Measurements from ENCODE around the gene BEAN1. TPM values are rescaled to one million over a fixed set of nuclear protein-coding genes. Genes with fewer than 3 reads are reported as not detected.

Gene BEAN1
- polyA plus RNA-seq, 1 of the 3 experiments (the other 2 are of a cell fraction): 0.07 TPM

DNA sequence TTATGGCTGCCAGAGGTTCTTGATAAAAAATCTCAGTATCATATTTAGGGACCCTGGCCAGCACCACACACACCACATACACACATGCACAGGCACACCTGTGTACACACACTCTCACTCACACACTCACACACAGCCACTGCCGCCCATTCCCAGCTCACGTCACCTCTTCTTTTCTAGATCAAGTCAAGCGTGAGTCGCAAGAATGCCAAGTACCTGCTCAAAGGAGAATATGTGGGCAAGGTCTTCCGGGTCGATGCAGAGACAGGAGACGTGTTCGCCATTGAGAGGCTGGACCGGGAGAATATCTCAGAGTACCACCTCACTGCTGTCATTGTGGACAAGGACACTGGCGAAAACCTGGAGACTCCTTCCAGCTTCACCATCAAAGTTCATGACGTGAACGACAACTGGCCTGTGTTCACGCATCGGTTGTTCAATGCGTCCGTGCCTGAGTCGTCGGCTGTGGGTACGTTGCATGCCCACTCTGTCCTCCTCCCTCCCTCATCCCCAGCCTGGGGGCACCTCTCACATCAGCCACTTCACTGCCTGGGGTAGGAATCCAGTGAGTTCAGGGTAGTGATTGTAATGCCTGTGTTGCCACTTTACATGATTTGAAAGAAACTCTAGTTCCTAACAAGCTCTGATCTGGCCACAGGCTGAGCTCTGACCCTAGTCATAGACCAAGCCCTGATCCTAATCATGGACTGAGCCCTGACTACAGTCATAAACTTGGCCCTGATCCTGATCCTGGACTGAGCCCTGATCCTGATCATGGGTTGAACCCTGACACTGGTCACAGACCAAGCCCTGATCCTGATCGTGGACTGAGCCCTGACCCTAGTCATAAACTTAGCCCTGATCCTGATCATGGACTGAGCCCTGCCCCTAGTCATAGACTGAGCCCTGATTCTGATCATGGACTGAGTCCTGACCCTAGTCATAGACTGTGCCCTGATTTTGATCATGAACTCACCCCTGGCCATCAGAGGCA, 40.2 kb upstream of the BEAN1 start:
- POLR2A ChIA-PET: no interaction called here
- Histone ChIP-seq H2AFZ (ENCODE audit: low read depth) (no peak overlapping the region), H3K9me3 (no peaks in the 10 kb centered on the region), H3K9ac (no peak overlapping the region), H3K4me1 (ENCODE audit: control insufficient read depth in 1 of 2, insufficient read depth in 2 of 2, low read depth in 1 of 2, low read length in 1 of 2) (no peaks in the 10 kb centered on the region; a peak in 1 of 4 replicates), H3K27ac (ENCODE audit: low read depth in 2 of 2, low read length in 1 of 2) (no peak overlapping the region), H3K9me2 (no peaks in the 10 kb centered on the region), H3K36me3 (replicated peaks in 1 of 2; ENCODE audit: control insufficient read depth in 1 of 2, insufficient read depth in 2 of 2, low read length in 1 of 2) (no peaks in the 10 kb centered on the region), H4K20me1 (ENCODE audit: insufficient read depth) (no peaks in the 10 kb centered on the region), H3K79me2 (ENCODE audit: insufficient read depth) (no peaks in the 10 kb centered on the region), H3K27me3 (ENCODE audit: insufficient read depth) (no peaks in the 10 kb centered on the region), H3F3A (replicated peaks; ENCODE audit: insufficient read depth) (no peaks in the 10 kb centered on the region), H3K4me2 (no peak overlapping the region), H3K4me3 (ENCODE audit: low read depth in 2 of 2, low read length in 1 of 2) (no peak overlapping the region)
- TF ChIP-seq MXI1 (IDR thresholded peaks at IDR 0.05; ENCODE audit: low read depth, low read length) (no peak), NRF1 (IDR thresholded peaks at IDR 0.05; ENCODE audit: low read depth, low read length) (no peak), EP300 (IDR thresholded peaks at IDR 0.05; ENCODE audit: borderline replicate concordance in 1 of 2, low read depth in 1 of 2, low read length in 1 of 2) (no peak), ZBTB33 (IDR thresholded peaks at IDR 0.05; ENCODE audit: borderline replicate concordance, low read depth) (no peak), USF1 (IDR thresholded peaks at IDR 0.05; ENCODE audit: borderline replicate concordance, low read depth) (no peak), SMC3 (IDR thresholded peaks at IDR 0.05; ENCODE audit: low read depth, low read length) (no peak), TEAD4 (IDR thresholded peaks at IDR 0.05; ENCODE audit: borderline replicate concordance, insufficient read depth) (no peak), FOXM1 (IDR thresholded peaks at IDR 0.05; ENCODE audit: low read depth) (no peak), CHD2 (IDR thresholded peaks at IDR 0.05; ENCODE audit: low read length, partially characterized antibody) (no peak), RAD21 (IDR thresholded peaks at IDR 0.05; ENCODE audit: low read length) (no peak), TCF12 (IDR thresholded peaks at IDR 0.05) (no peak), TAF1 (IDR thresholded peaks at IDR 0.05; ENCODE audit: borderline replicate concordance, low read depth, low read length) (no peak), REST (IDR thresholded peaks at IDR 0.05; ENCODE audit: low read depth, low read length) (no peak)
- CTCF ChIA-PET: interaction anchor here (1.0 to 4.1 kb wide), 2 partner anchors 20 to 29 kb away, joined by 3 to 16 read pairs; no protein-coding TSS in a partner anchor
- 83% methylated on average over 20 of the region's 20 CpGs for WGBS (ENCODE audit: low lambda C conversion rate)
- DNase-seq: no peak

Measured in SK-N-SH (cell line).